ENCODE measurements around the gene IPO8. TPM values are rescaled to one million over a fixed set of nuclear protein-coding genes. Genes with fewer than 3 reads are reported as not detected.
A peak's percentile ranks its signal among the peaks of the same experiment; 100 is the strongest.

IPO8 gene
- total RNA-seq (2021; fragmentation: NEBNext Ultra II Directional; extraction: Animal tissue kit (Norgen Biotek cat#: 25700)) (51.0 and 59.8 TPM in 2 replicates), polyA plus RNA-seq (2011; rRNA removed) (7.2 and 10.2 TPM in 2 replicates), polyA minus RNA-seq (2011; rRNA and poly(A)+ RNA removed) (41.5 and 65.4 TPM in 2 replicates)
- polyA plus RNA-seq (2011; cell fraction: cytosol; rRNA removed), result 10.7 TPM
- polyA plus RNA-seq (2011; cell fraction: nucleus; rRNA removed), result 6.0 TPM
- polyA plus RNA-seq (2012, experiment 1 of 2), result 24.4 to 30.9 TPM (median 29.4 TPM) in 4 replicates
- 1.7 TPM for polyA plus RNA-seq (2012, experiment 2 of 2)
- polyA plus RNA-seq (2013, experiment 1 of 2), result 24.2 TPM
- polyA plus RNA-seq (2013, experiment 2 of 2), result 24.5 TPM
- polyA minus RNA-seq (2011; cell fraction: cytosol; rRNA and poly(A)+ RNA removed), result 19.4 TPM
- polyA minus RNA-seq (2011; cell fraction: nucleus; rRNA and poly(A)+ RNA removed), result 29.1 TPM
- long read RNA-seq, experiment 1, full-length matches to known transcripts, result 2 of 30 reads
- long read RNA-seq, experiment 1, partial matches to known transcripts, result 10 of 30 reads
- long read RNA-seq, experiment 1, other reads (novel, unspliced or antisense), result 18 of 30 reads
- long read RNA-seq, experiment 2, full-length matches to known transcripts, result 2 of 13 reads
- long read RNA-seq, experiment 2, partial matches to known transcripts, result 8 of 13 reads
- long read RNA-seq, experiment 2, other reads (novel, unspliced or antisense), result 3 of 13 reads

DNA sequence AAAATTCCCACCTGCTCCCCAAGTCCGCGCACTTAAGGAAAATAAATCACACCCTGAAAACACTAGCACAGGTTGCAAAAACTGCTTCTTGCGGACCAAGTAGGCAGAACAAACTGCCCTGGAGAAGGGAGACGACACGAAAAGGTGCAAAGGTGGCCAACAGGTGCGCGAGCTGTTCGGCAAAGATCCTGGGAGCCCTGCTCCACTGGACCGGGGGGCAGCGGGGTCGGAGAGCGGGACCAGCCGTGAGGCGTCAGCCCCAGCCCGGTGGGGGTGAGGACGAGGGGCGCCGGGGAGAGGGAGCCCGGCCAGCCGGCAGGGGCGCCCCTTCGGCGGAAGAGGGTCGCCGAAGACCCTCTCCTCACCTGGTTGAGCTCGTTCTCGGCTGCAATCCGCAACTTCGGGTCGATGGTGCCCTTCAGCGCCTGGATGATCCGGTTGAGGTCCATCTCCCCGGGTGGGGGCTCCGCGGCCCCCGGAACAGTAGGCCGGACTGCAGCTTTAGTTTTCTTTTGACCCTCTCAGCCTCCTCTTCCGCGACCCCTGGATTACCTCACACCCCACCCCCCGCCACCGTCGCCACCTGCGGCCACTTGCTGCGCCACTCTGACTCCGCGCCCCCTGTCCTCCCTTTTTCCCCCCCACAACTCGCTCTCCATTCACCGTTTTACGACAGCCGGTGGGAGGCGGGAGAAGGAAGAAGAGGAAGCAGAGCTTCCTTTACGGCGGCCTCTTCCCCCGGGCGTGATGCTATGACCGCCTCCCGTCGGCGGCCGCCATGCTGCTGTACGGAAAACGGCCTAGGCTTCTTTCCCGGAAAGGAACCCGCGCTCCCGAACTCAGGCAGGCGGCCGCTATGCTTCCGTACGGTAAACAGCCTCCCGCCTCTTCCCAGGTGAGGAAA, at the start of gene IPO8:
IPO8 (minus strand) TSS at position 671 of the 904 bp plus-strand sequence; CDS start at position 449, 222 bp downstream.
- Histone ChIP-seq H3K23me2 (ENCODE audit: low read depth, low read length) (peaks cover 15% of the 10 kb centered on the region), H3K18ac (ENCODE audit: extremely low read depth, low read length) (0 out of 2 replicates have a peak within 1 kb of the TSS, but pooled peaks have one; percentile 9), H3K56ac (replicated peaks; ENCODE audit: insufficient read length, low read depth, low read length) (peak within 1 kb of the TSS; percentile 60), H3K36me3 (ENCODE audit: control insufficient read depth in 2 of 4, insufficient read depth in 4 of 4, low read length in 3 of 4) (no peaks in the 10 kb centered on the region), H3K9me3 (ENCODE audit: insufficient read depth in 2 of 2, low read depth in 1 of 2, low read length in 1 of 2) (no peaks in the 10 kb centered on the region), H3K14ac (ENCODE audit: insufficient read length) (no peak within 1 kb of the TSS), H2BK20ac (ENCODE audit: low read length) (no peak within 1 kb of the TSS), H3K79me2 (ENCODE audit: control insufficient read depth in 1 of 2, insufficient read depth in 2 of 2, low read length in 2 of 2) (peaks cover 0 to 38% of the 10 kb centered on the region in 2 experiments; a peak in 2 of 4 replicates), H3K27me3 (replicated peaks in 1 of 4; ENCODE audit: control insufficient read depth in 3 of 4, extremely low read depth in 1 of 4, insufficient read depth in 3 of 4, low read length in 3 of 4) (no peaks in the 10 kb centered on the region), H3K79me1 (ENCODE audit: low read depth, low read length) (peaks cover 6% of the 10 kb centered on the region; the same call in 1 of the 2 replicates), H2BK120ac (replicated peaks; ENCODE audit: low read depth, low read length) (no peak within 1 kb of the TSS), H3K9ac (replicated peaks in 1 of 4; ENCODE audit: extremely low read depth in 1 of 4, low read depth in 3 of 4, low read length in 3 of 4) (peak within 1 kb of the TSS; percentile 76 to 82 (median 80)), H3K4me3 (ENCODE audit: extremely low read depth in 1 of 4, insufficient read depth in 2 of 4, low read depth in 3 of 4, low read length in 4 of 4) (peak within 1 kb of the TSS; percentile 71 to 92 (median 90)), H4K20me1 (replicated peaks in 1 of 2; ENCODE audit: control insufficient read depth in 1 of 2, insufficient read depth in 2 of 2, low read length in 2 of 2) (peaks cover 0 to 11% of the 10 kb centered on the region in 2 experiments), H3K4me2 (ENCODE audit: insufficient read depth in 1 of 2, low read depth in 2 of 2, low read length in 2 of 2) (peak within 1 kb of the TSS; percentile 78 to 90), H2BK12ac (ENCODE audit: low read depth, low read length) (0 out of 2 replicates have a peak within 1 kb of the TSS, but pooled peaks have one; percentile 18), H2BK15ac (ENCODE audit: low read length) (peak within 1 kb of the TSS; percentile 9; the same call in 1 of the 2 replicates), H3K4ac (replicated peaks; ENCODE audit: insufficient read length, low read depth, low read length) (no peak within 1 kb of the TSS), H4K91ac (replicated peaks; ENCODE audit: insufficient read length, low read length) (peak within 1 kb of the TSS; percentile 45), H3K27ac (ENCODE audit: low read depth, low read length) (peak within 1 kb of the TSS; percentile 68; the same call in 1 of the 2 replicates), H2BK5ac (ENCODE audit: low read depth, low read length) (peak within 1 kb of the TSS; percentile 87; the same call in 1 of the 2 replicates), H2AK5ac (ENCODE audit: low read depth, low read length) (no peak within 1 kb of the TSS), H2AFZ (ENCODE audit: low read length) (peak within 1 kb of the TSS; percentile 92), H4K8ac (ENCODE audit: extremely low read depth, insufficient read depth, low read length) (peak within 1 kb of the TSS; percentile 72; the same call in 1 of the 2 replicates), H4K5ac (ENCODE audit: insufficient read length, low read depth, low read length) (peak within 1 kb of the TSS; percentile 59), H3K4me1 (replicated peaks in 1 of 4; ENCODE audit: control insufficient read depth in 3 of 4, insufficient read depth in 4 of 4, low read length in 3 of 4) (peaks cover 0 to 4% (median 2%) of the 10 kb centered on the region in 4 experiments; a peak in 5 of 7 replicates), H3K23ac (ENCODE audit: insufficient read length) (no peak within 1 kb of the TSS)
- ChIA-PET CTCF (ENCODE audit: partially characterized antibody) (interaction anchor here (0.6 to 1.9 kb wide), 15 partner anchors 9 to 438 kb away, joined by 3 to 6 read pairs (median 3); partner anchors contain the start of gene CAPRIN2), POLR2A (ENCODE audit: partially characterized antibody) (interaction anchor here (0.7 to 4.7 kb wide), 8 partner anchors 14 to 435 kb away, joined by 3 to 17 read pairs (median 4); partner anchors contain the start of gene CAPRIN2)
- WGBS, 2 experiments (ENCODE audit: extremely low coverage in 1 of 2, insufficient coverage in 1 of 2, insufficient read length in 1 of 2, insufficient replicate concordance in 2 of 2, low coverage in 1 of 2, low lambda C conversion rate in 2 of 2, missing lambda C conversion rate in 1 of 2), result 3% methylated on average over 43 of the region's 71 CpGs; no CpG with 5 or more reads in 1 of the 2 experiments
- DNase-seq (ENCODE audit: low read depth in 1 of 2, low spot score in 2 of 2), result peak; percentile 86 to 91
- FAIRE-seq, result peak; percentile 24
- TF ChIP-seq KDM1A (IDR thresholded peaks at IDR 0.05; ENCODE audit: borderline replicate concordance, low read length) (no peak), SIN3A (conservative IDR thresholded peaks at IDR 0.05 in 1 of 2, IDR thresholded peaks at IDR 0.05 in 1 of 2; ENCODE audit: low read depth in 1 of 2, low read length in 2 of 2) (peak in 1 of 2 experiments; percentile 64; a peak in 1 of 4 replicates), GABPA (IDR thresholded peaks at IDR 0.05; ENCODE audit: borderline replicate concordance, insufficient read depth, low read length) (peak; percentile 15; the same call in 1 of the 2 replicates), TAF1 (IDR thresholded peaks at IDR 0.05; ENCODE audit: low read depth, low read length) (peak; percentile 51; the same call in 1 of the 2 replicates), YY1 (IDR thresholded peaks at IDR 0.05; ENCODE audit: low read depth, low read length) (peak; percentile 100), EGR1 (IDR thresholded peaks at IDR 0.05; ENCODE audit: borderline replicate concordance, low read depth, low read length) (peak; percentile 66), CEBPB (IDR thresholded peaks at IDR 0.05; ENCODE audit: low read depth, low read length) (no peak)
